SH-SY5Y (cell line): ENCODE data around the gene CACNA1I.

Experiments
- GATA2 ChIP-seq: IDR thresholded peaks from 2 replicates; pipeline ENCODE4 v1.6.1; 2011; ENCODE audit warnings: mild to moderate bottlenecking, low read depth, low read length
- GATA3 ChIP-seq: IDR thresholded peaks from 2 replicates; pipeline ENCODE4 v1.6.1; 2011; ENCODE audit warnings: low read depth, mild to moderate bottlenecking, low read length, moderate library complexity

DNA sequence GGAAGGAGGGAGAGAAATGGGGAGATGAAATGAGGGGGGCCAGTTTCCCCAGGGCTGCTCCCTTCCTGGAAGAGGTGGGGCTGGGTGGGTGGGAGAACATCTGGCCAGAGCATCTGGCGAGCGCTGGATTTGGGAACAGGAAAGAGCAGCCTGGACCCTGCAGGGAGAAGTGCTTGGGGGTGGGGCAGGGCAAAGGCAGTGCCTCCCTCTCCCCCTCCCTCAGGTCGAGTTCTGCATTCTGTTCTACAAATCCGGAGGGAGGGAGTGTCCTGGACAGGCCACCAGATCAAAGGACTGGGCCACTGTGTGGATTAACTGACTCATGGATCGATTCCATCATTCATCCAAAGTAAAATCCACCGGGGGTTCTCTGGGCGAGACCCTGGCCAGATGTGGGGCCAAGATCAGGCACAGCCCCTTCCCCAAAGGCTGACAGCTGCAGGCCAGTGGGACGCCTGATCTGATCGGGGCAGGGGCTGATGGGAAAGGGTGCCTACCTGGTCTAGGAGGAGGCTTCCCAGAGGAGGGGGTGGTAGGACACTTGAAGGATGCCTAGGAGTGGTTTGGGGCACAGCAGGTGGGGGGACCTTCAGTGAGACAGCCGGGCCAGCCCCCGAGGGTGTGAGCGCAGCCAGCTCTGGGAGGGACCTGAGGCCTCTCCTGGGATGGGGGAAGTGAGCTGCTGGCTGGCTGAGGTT lies 57.5 kb downstream of the CACNA1I start:
- TF ChIP-seq GATA3 (no peak), GATA2 (no peak)
